ENCODE data around the gene CDC42BPA. TPM values are rescaled to one million over a fixed set of nuclear protein-coding genes. Genes with fewer than 3 reads are reported as not detected.

The CDC42BPA gene
- total and polyA plus RNA-seq, 2 of the 8 experiments (the other 6 are each of a cell fraction or from before 2014, with no cell fraction given): 7.1 to 28.5 TPM

DNA sequence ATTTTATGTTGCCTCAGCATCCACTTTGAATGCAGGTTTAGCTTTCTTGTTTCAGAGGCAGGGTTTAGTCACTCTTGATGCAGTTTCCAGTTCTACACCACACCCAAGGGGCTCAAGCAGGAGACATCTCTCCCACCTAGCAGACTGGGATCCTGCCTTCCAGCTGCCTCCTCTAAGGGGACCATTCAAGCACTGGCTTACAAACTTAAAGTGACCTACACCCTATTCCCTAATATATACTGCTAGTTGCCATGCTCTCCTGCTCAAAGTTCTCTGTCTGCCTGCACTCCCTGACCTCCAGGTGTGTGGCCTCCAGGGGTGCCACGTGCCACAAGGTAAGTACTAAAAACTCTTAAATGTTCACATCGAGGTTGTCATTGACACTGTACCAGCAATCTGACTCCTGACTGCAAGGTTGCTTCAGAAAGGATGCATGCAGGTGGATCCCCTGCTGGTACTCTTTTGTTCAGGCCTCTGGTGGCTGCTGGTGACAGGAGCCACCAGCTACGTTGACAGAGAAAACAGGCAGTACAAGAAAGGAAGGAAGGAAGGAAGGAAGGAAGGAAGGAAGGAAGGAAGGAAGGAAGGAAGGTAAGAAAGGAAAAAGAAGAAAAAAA is 192.3 kb downstream of the CDC42BPA start (continued):
- TF ChIP-seq, protein P1, sequence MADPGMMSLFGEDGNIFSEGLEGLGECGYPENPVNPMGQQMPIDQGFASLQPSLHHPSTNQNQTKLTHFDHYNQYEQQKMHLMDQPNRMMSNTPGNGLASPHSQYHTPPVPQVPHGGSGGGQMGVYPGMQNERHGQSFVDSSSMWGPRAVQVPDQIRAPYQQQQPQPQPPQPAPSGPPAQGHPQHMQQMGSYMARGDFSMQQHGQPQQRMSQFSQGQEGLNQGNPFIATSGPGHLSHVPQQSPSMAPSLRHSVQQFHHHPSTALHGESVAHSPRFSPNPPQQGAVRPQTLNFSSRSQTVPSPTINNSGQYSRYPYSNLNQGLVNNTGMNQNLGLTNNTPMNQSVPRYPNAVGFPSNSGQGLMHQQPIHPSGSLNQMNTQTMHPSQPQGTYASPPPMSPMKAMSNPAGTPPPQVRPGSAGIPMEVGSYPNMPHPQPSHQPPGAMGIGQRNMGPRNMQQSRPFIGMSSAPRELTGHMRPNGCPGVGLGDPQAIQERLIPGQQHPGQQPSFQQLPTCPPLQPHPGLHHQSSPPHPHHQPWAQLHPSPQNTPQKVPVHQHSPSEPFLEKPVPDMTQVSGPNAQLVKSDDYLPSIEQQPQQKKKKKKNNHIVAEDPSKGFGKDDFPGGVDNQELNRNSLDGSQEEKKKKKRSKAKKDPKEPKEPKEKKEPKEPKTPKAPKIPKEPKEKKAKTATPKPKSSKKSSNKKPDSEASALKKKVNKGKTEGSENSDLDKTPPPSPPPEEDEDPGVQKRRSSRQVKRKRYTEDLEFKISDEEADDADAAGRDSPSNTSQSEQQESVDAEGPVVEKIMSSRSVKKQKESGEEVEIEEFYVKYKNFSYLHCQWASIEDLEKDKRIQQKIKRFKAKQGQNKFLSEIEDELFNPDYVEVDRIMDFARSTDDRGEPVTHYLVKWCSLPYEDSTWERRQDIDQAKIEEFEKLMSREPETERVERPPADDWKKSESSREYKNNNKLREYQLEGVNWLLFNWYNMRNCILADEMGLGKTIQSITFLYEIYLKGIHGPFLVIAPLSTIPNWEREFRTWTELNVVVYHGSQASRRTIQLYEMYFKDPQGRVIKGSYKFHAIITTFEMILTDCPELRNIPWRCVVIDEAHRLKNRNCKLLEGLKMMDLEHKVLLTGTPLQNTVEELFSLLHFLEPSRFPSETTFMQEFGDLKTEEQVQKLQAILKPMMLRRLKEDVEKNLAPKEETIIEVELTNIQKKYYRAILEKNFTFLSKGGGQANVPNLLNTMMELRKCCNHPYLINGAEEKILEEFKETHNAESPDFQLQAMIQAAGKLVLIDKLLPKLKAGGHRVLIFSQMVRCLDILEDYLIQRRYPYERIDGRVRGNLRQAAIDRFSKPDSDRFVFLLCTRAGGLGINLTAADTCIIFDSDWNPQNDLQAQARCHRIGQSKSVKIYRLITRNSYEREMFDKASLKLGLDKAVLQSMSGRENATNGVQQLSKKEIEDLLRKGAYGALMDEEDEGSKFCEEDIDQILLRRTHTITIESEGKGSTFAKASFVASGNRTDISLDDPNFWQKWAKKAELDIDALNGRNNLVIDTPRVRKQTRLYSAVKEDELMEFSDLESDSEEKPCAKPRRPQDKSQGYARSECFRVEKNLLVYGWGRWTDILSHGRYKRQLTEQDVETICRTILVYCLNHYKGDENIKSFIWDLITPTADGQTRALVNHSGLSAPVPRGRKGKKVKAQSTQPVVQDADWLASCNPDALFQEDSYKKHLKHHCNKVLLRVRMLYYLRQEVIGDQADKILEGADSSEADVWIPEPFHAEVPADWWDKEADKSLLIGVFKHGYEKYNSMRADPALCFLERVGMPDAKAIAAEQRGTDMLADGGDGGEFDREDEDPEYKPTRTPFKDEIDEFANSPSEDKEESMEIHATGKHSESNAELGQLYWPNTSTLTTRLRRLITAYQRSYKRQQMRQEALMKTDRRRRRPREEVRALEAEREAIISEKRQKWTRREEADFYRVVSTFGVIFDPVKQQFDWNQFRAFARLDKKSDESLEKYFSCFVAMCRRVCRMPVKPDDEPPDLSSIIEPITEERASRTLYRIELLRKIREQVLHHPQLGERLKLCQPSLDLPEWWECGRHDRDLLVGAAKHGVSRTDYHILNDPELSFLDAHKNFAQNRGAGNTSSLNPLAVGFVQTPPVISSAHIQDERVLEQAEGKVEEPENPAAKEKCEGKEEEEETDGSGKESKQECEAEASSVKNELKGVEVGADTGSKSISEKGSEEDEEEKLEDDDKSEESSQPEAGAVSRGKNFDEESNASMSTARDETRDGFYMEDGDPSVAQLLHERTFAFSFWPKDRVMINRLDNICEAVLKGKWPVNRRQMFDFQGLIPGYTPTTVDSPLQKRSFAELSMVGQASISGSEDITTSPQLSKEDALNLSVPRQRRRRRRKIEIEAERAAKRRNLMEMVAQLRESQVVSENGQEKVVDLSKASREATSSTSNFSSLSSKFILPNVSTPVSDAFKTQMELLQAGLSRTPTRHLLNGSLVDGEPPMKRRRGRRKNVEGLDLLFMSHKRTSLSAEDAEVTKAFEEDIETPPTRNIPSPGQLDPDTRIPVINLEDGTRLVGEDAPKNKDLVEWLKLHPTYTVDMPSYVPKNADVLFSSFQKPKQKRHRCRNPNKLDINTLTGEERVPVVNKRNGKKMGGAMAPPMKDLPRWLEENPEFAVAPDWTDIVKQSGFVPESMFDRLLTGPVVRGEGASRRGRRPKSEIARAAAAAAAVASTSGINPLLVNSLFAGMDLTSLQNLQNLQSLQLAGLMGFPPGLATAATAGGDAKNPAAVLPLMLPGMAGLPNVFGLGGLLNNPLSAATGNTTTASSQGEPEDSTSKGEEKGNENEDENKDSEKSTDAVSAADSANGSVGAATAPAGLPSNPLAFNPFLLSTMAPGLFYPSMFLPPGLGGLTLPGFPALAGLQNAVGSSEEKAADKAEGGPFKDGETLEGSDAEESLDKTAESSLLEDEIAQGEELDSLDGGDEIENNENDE (IDR thresholded peaks at IDR 0.05; ENCODE audit: insufficient replicate concordance, low read length): no peak
- TF ChIP-seq BACH1 (IDR thresholded peaks at IDR 0.05; ENCODE audit: low read length) (no peak), SIN3A (conservative IDR thresholded peaks at IDR 0.05 in 1 of 2, IDR thresholded peaks at IDR 0.05 in 1 of 2; ENCODE audit: low read depth in 1 of 2, low read length in 2 of 2) (peak in 1 of 2 experiments; percentile 48; a peak in 1 of 4 replicates), NRF1 (IDR thresholded peaks at IDR 0.05; ENCODE audit: low read depth, low read length) (no peak), RNF2 (IDR thresholded peaks at IDR 0.05; ENCODE audit: borderline replicate concordance, low read depth, low read length, missing control alignments, poor library complexity, severe bottlenecking) (no peak), ATF2 (IDR thresholded peaks at IDR 0.05; ENCODE audit: low read length) (no peak)
- TF ChIP-seq, protein P2, sequence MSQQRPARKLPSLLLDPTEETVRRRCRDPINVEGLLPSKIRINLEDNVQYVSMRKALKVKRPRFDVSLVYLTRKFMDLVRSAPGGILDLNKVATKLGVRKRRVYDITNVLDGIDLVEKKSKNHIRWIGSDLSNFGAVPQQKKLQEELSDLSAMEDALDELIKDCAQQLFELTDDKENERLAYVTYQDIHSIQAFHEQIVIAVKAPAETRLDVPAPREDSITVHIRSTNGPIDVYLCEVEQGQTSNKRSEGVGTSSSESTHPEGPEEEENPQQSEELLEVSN (IDR thresholded peaks at IDR 0.05): no peak

Data from H1 (cell line).